ENCODE results near the gene PKIB. TPM values are rescaled to one million over a fixed set of nuclear protein-coding genes. Genes with fewer than 3 reads are reported as not detected.
"Not testable (repeated sequence)": the region's sequence is repeated elsewhere in the genome, so short reads cannot be mapped to it uniquely, and the experiment has no call there.

The PKIB gene
- total RNA-seq = 2.1 TPM

- ATAC-seq (peak; percentile 98), DNase-seq (ENCODE audit: low spot score) (peak; percentile 85)
Observed at GRCh38 chr6:122609881-122610689, at the start of gene PKIB. TSS of gene PKIB (plus strand) at chr6:122610405. CDS start at chr6:122717795, 107,390 bp downstream.

- DNase-seq (ENCODE audit: low spot score) = no peak
- no peak for ATAC-seq
Observed at GRCh38 chr6:122563364-122564052, 46.7 kb upstream of the PKIB start.

- no peak for ATAC-seq
- no peak for DNase-seq (ENCODE audit: low spot score)
Observed at GRCh38 chr6:122564230-122564629, 46.0 kb upstream of the PKIB start.

- DNase-seq (ENCODE audit: low spot score) (no peak), ATAC-seq (no peak)
Observed at GRCh38 chr6:122565708-122566107, 44.5 kb upstream of the PKIB start.

GRCh38 chr6:122567034-122567433 is 43.2 kb upstream of the PKIB start:
- ATAC-seq (no peak), DNase-seq (ENCODE audit: low spot score) (no peak)

- DNase-seq (ENCODE audit: low spot score) = no peak
- ATAC-seq = no peak
Observed at GRCh38 chr6:122568350-122568749, 41.9 kb upstream of the PKIB start.

- no peak for DNase-seq (ENCODE audit: low spot score)
- no peak for ATAC-seq
Observed at GRCh38 chr6:122568797-122569221, 41.4 kb upstream of the PKIB start.

- no peak for DNase-seq (ENCODE audit: low spot score)
Observed at GRCh38 chr6:122569230-122569771, 40.9 kb upstream of the PKIB start.

GRCh38 chr6:122571888-122572287 is 38.3 kb upstream of the PKIB start:
- DNase-seq (ENCODE audit: low spot score) = no peak
- ATAC-seq = no peak

More at GRCh38 chr6:122569230-122569771, 40.9 kb upstream of the PKIB start:
- no peak for ATAC-seq

- DNase-seq (ENCODE audit: low spot score) = no peak
- no peak for ATAC-seq
Observed at GRCh38 chr6:122576888-122577287, 33.3 kb upstream of the PKIB start.

GRCh38 chr6:122578961-122579360 is 31.2 kb upstream of the PKIB start:
- no peak for DNase-seq (ENCODE audit: low spot score)
- ATAC-seq = no peak

- ATAC-seq (no peak), DNase-seq (ENCODE audit: low spot score) (no peak)
Observed at GRCh38 chr6:122580737-122581136, 29.5 kb upstream of the PKIB start.

GRCh38 chr6:122589115-122589514 is 21.1 kb upstream of the PKIB start:
- ATAC-seq (no peak), DNase-seq (ENCODE audit: low spot score) (no peak)

- not testable (repeated sequence) for DNase-seq (ENCODE audit: low spot score); ATAC-seq
Observed at GRCh38 chr6:122598295-122598694, 11.9 kb upstream of the PKIB start.

GRCh38 chr6:122604676-122605075 is 5.5 kb upstream of the PKIB start:
- ATAC-seq (no peak), DNase-seq (ENCODE audit: low spot score) (no peak)

- ATAC-seq (peak; percentile 77), DNase-seq (ENCODE audit: low spot score) (peak; percentile 68)
Observed at GRCh38 chr6:122610690-122611455, 668 bp downstream of the PKIB start.

GRCh38 chr6:122612838-122613237 is 2.6 kb downstream of the PKIB start:
- DNase-seq (ENCODE audit: low spot score) (no peak), ATAC-seq (no peak)

GRCh38 chr6:122614303-122614702 is 4.1 kb downstream of the PKIB start:
- ATAC-seq = no peak
- DNase-seq (ENCODE audit: low spot score) = no peak

GRCh38 chr6:122615409-122615808 is 5.2 kb downstream of the PKIB start:
- DNase-seq (ENCODE audit: low spot score) = no peak
- no peak for ATAC-seq

- DNase-seq (ENCODE audit: low spot score) = no peak
- ATAC-seq = no peak
Observed at GRCh38 chr6:122616877-122617276, 6.7 kb downstream of the PKIB start.

GRCh38 chr6:122619309-122619708 is 9.1 kb downstream of the PKIB start:
- DNase-seq (ENCODE audit: low spot score) = no peak
- ATAC-seq = no peak

Data from left lobe of liver (tissue), 2 donors.